GM18858 (cell line): Measurements from ENCODE around the gene SLC8A1.

Experiments
- ATAC-seq: cut with Tn5 transposase; IDR thresholded peaks from one replicate; pipeline ENCODE4 v1.9.1; 2021; ENCODE audit not compliant: unreplicated experiment

The SLC8A1 gene

GRCh38 chr2:40388161-40388560, 63.7 kb downstream of the SLC8A1 start:
- no peak for ATAC-seq

- no peak for ATAC-seq
These were observed 65.7 kb downstream of the SLC8A1 start for GRCh38 chr2:40386177-40386576.

GRCh38 chr2:40384714-40385113, 67.2 kb downstream of the SLC8A1 start:
- no peak for ATAC-seq

- ATAC-seq: no peak
These were observed 67.7 kb downstream of the SLC8A1 start for GRCh38 chr2:40384233-40384632.

GRCh38 chr2:40380721-40381120, 71.2 kb downstream of the SLC8A1 start:
- no peak for ATAC-seq

- no peak for ATAC-seq
These were observed 71.8 kb downstream of the SLC8A1 start for GRCh38 chr2:40380041-40380440.

- no peak for ATAC-seq
These were observed 77.2 kb downstream of the SLC8A1 start for GRCh38 chr2:40374543-40375240.

- no peak for ATAC-seq
These were observed 78.8 kb downstream of the SLC8A1 start for GRCh38 chr2:40373111-40373510.

GRCh38 chr2:40372283-40372985, 79.5 kb downstream of the SLC8A1 start:
- no peak for ATAC-seq

- no peak for ATAC-seq
These were observed 80.2 kb downstream of the SLC8A1 start for GRCh38 chr2:40371525-40372282.

- ATAC-seq: no peak
These were observed 81.9 kb downstream of the SLC8A1 start for GRCh38 chr2:40370007-40370395.

GRCh38 chr2:40369267-40370006, 82.5 kb downstream of the SLC8A1 start:
- no peak for ATAC-seq

- ATAC-seq: no peak
These were observed 84.2 kb downstream of the SLC8A1 start for GRCh38 chr2:40367652-40368051.

- ATAC-seq: no peak
These were observed 84.9 kb downstream of the SLC8A1 start for GRCh38 chr2:40367032-40367431.

- ATAC-seq: no peak
These were observed 87.6 kb downstream of the SLC8A1 start for GRCh38 chr2:40364151-40364874.

GRCh38 chr2:40363631-40364030, 88.3 kb downstream of the SLC8A1 start:
- ATAC-seq: no peak

- ATAC-seq: no peak
These were observed 88.7 kb downstream of the SLC8A1 start for GRCh38 chr2:40363231-40363630.

GRCh38 chr2:40361478-40361877, 90.4 kb downstream of the SLC8A1 start:
- ATAC-seq: no peak

GRCh38 chr2:40360652-40361051, 91.2 kb downstream of the SLC8A1 start:
- no peak for ATAC-seq

GRCh38 chr2:40359811-40360210, 92.1 kb downstream of the SLC8A1 start:
- ATAC-seq: no peak

GRCh38 chr2:40358783-40359182, 93.1 kb downstream of the SLC8A1 start:
- no peak for ATAC-seq
